Right lobe of liver (tissue), 4 donors: Measurements from ENCODE around the gene CDK8.

Experiments
- POLR2A ChIP-seq: fragments of 450-650 bp; IDR thresholded peaks from one replicate; pipeline ENCODE4 v1.6.1; 2017; ENCODE audit warnings: antibody characterized with exemption, mild to moderate bottlenecking
- TF ChIP-seq, protein P1 (sequence below), 4 donors: fragments of 200-600 bp in 3 of 4; fragments of 450-650 bp in 1 of 4; IDR thresholded peaks; one replicate each; pipeline versions ENCODE4 v1.5.1 to v1.8.0; 2016 to 2022; ENCODE audit warnings: antibody characterized with exemption in 4 of 4, mild to moderate bottlenecking in 2 of 4
- donor health status: DM: no; HTN: no; CAD: no.
- donor health status: DM: no; HTN: no; CAD: no.
- donor health status: DM: no; HTN: yes; CAD: no.

DNA sequence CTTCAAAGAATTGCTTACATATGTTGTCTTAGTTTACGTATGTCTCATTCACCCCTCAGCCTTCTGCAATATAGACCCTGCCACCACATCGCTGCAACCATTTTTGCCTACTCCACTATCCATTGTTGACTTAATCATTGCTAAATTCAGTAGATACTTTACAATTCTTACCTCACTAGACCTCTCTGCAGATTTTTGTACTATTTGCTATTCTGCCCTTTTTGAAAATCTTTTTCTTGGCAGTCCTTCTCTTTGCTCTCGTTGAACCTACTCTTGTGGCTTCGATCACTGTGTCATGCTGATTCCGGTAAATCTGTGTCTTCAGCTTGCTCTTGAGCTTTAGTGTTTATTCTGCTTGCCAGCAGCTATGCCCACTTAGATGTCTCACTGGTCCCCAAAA, 81.2 kb downstream of the CDK8 start:
- TF ChIP-seq, protein P1, sequence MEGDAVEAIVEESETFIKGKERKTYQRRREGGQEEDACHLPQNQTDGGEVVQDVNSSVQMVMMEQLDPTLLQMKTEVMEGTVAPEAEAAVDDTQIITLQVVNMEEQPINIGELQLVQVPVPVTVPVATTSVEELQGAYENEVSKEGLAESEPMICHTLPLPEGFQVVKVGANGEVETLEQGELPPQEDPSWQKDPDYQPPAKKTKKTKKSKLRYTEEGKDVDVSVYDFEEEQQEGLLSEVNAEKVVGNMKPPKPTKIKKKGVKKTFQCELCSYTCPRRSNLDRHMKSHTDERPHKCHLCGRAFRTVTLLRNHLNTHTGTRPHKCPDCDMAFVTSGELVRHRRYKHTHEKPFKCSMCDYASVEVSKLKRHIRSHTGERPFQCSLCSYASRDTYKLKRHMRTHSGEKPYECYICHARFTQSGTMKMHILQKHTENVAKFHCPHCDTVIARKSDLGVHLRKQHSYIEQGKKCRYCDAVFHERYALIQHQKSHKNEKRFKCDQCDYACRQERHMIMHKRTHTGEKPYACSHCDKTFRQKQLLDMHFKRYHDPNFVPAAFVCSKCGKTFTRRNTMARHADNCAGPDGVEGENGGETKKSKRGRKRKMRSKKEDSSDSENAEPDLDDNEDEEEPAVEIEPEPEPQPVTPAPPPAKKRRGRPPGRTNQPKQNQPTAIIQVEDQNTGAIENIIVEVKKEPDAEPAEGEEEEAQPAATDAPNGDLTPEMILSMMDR (IDR thresholded peaks at IDR 0.05), result no peak
- no peak for TF ChIP-seq POLR2A
